Anterior cingulate cortex (tissue), 58 donors: ENCODE measurements around the gene TMPRSS3.

Experiments
- DNase-seq, 58 donors: peaks; one replicate each; lab custom pipeline; 2025; lab: John Stamatoyannopoulos, UW

The TMPRSS3 gene

GRCh38 chr21:42395905-42396651 is at the start of gene TMPRSS3:
TSS of gene TMPRSS3 (minus strand) at chr21:42396052. CDS start at chr21:42395417, 635 bp downstream.
- peak in 1 of 58 donors; percentile 17 for DNase-seq

GRCh38 chr21:42445311-42445710 is 49.5 kb upstream of the TMPRSS3 start:
- DNase-seq = no peak

GRCh38 chr21:42444745-42445059 is 48.9 kb upstream of the TMPRSS3 start:
- no peak for DNase-seq

- DNase-seq = no peak
These were observed 48.3 kb upstream of the TMPRSS3 start for GRCh38 chr21:42443876-42444744.

GRCh38 chr21:42443181-42443785 is 47.4 kb upstream of the TMPRSS3 start:
- no peak for DNase-seq

- DNase-seq = no peak
These were observed 46.1 kb upstream of the TMPRSS3 start for GRCh38 chr21:42441963-42442362.

GRCh38 chr21:42440187-42440792 is 44.4 kb upstream of the TMPRSS3 start:
- DNase-seq = peak in 1 of 58 donors; percentile 6

GRCh38 chr21:42439284-42440186 is 43.7 kb upstream of the TMPRSS3 start:
- DNase-seq = no peak

- DNase-seq = no peak
These were observed 42.7 kb upstream of the TMPRSS3 start for GRCh38 chr21:42438316-42439205.

- DNase-seq = no peak
These were observed 41.9 kb upstream of the TMPRSS3 start for GRCh38 chr21:42437786-42438185.

- DNase-seq = no peak
These were observed 41.1 kb upstream of the TMPRSS3 start for GRCh38 chr21:42436914-42437313.

GRCh38 chr21:42435833-42436232 is 40.0 kb upstream of the TMPRSS3 start:
- no peak for DNase-seq

GRCh38 chr21:42435401-42435800 is 39.5 kb upstream of the TMPRSS3 start:
- no peak for DNase-seq

GRCh38 chr21:42434884-42435283 is 39.0 kb upstream of the TMPRSS3 start:
- DNase-seq = no peak

- DNase-seq = no peak
These were observed 38.2 kb upstream of the TMPRSS3 start for GRCh38 chr21:42433946-42434551.

GRCh38 chr21:42432695-42433094 is 36.8 kb upstream of the TMPRSS3 start:
- no peak for DNase-seq

GRCh38 chr21:42431196-42431595 is 35.3 kb upstream of the TMPRSS3 start:
- DNase-seq = no peak

GRCh38 chr21:42430521-42430920 is 34.7 kb upstream of the TMPRSS3 start:
- no peak for DNase-seq
